ENCODE data around the gene ACRBP.

The ACRBP gene

GRCh38 chr12:6676962-6677361 lies 29.7 kb upstream of the ACRBP start:
- no peaks in the 10 kb centered on the region for H3K9me3 ChIP-seq (ENCODE audit: control insufficient read depth, low read length)
- no peak overlapping the region for H3K4me3 ChIP-seq (ENCODE audit: extremely low read depth, insufficient read depth, low read length, poor library complexity, severe bottlenecking)
- H3K4me1 ChIP-seq (ENCODE audit: control insufficient read depth, insufficient read depth, low read length, poor library complexity, severe bottlenecking): no peaks in the 10 kb centered on the region
- 93 to 97% methylated on average over 4 to 5 of the region's 5 CpGs for WGBS, 2 experiments (ENCODE audit: insufficient coverage in 2 of 2)
- peaks cover 100% of the 10 kb centered on the region for H3K36me3 ChIP-seq (ENCODE audit: control insufficient read depth, insufficient read depth, low read length)
- no peak overlapping the region for H3K27ac ChIP-seq (ENCODE audit: low read depth, low read length, severe bottlenecking)

GRCh38 chr12:6672143-6672542 lies 24.9 kb upstream of the ACRBP start:
- no peaks in the 10 kb centered on the region for H3K9me3 ChIP-seq (ENCODE audit: control insufficient read depth, low read length)
- H3K4me1 ChIP-seq (ENCODE audit: control insufficient read depth, insufficient read depth, low read length, poor library complexity, severe bottlenecking): no peaks in the 10 kb centered on the region
- 89 to 95% methylated on average over 2 of the region's 18 CpGs for WGBS, 2 experiments (ENCODE audit: insufficient coverage in 2 of 2)
- no peak overlapping the region for H3K27ac ChIP-seq (ENCODE audit: low read depth, low read length, severe bottlenecking)
- H3K4me3 ChIP-seq (ENCODE audit: extremely low read depth, insufficient read depth, low read length, poor library complexity, severe bottlenecking): no peak overlapping the region
- H3K36me3 ChIP-seq (ENCODE audit: control insufficient read depth, insufficient read depth, low read length): peaks cover 99% of the 10 kb centered on the region

- Histone ChIP-seq H3K36me3 (ENCODE audit: control insufficient read depth, insufficient read depth, low read length) (peaks cover 67% of the 10 kb centered on the region), H3K27ac (ENCODE audit: low read depth, low read length, severe bottlenecking) (no peak overlapping the region), H3K4me3 (ENCODE audit: extremely low read depth, insufficient read depth, low read length, poor library complexity, severe bottlenecking) (no peak overlapping the region), H3K4me1 (ENCODE audit: control insufficient read depth, insufficient read depth, low read length, poor library complexity, severe bottlenecking) (no peaks in the 10 kb centered on the region), H3K9me3 (ENCODE audit: control insufficient read depth, low read length) (no peaks in the 10 kb centered on the region)
- 96 to 97% methylated on average over 5 to 8 of the region's 8 CpGs for WGBS, 2 experiments (ENCODE audit: insufficient coverage in 2 of 2)
Observed at GRCh38 chr12:6667559-6668210, 20.5 kb upstream of the ACRBP start.

- H3K4me3 ChIP-seq (ENCODE audit: extremely low read depth, insufficient read depth, low read length, poor library complexity, severe bottlenecking): no peak overlapping the region
- H3K9me3 ChIP-seq (ENCODE audit: control insufficient read depth, low read length): no peaks in the 10 kb centered on the region
- no peak overlapping the region for H3K27ac ChIP-seq (ENCODE audit: low read depth, low read length, severe bottlenecking)
- H3K36me3 ChIP-seq (ENCODE audit: control insufficient read depth, insufficient read depth, low read length): peaks cover 52% of the 10 kb centered on the region
- peaks cover 6% of the 10 kb centered on the region for H3K4me1 ChIP-seq (ENCODE audit: control insufficient read depth, insufficient read depth, low read length, poor library complexity, severe bottlenecking)
- 100% methylated on average over 2 of the region's 2 CpGs for WGBS, 2 experiments (ENCODE audit: insufficient coverage in 2 of 2)
Observed at GRCh38 chr12:6666211-6666610, 19.0 kb upstream of the ACRBP start.

- Histone ChIP-seq H3K9me3 (ENCODE audit: control insufficient read depth, low read length) (no peaks in the 10 kb centered on the region), H3K27ac (ENCODE audit: low read depth, low read length, severe bottlenecking) (no peak overlapping the region), H3K4me1 (ENCODE audit: control insufficient read depth, insufficient read depth, low read length, poor library complexity, severe bottlenecking) (peaks cover 6% of the 10 kb centered on the region), H3K36me3 (ENCODE audit: control insufficient read depth, insufficient read depth, low read length) (peaks cover 39% of the 10 kb centered on the region), H3K4me3 (ENCODE audit: extremely low read depth, insufficient read depth, low read length, poor library complexity, severe bottlenecking) (no peak overlapping the region)
- 100% methylated on average over 1 of the region's 2 CpGs for WGBS, 2 experiments (ENCODE audit: insufficient coverage in 2 of 2)
Observed at GRCh38 chr12:6664902-6665301, 17.7 kb upstream of the ACRBP start.

- 0% methylated on average over 26 to 33 of the region's 37 CpGs for WGBS, 2 experiments (ENCODE audit: insufficient coverage in 2 of 2)
- peak within 1 kb of the TSS; percentile 94 for H3K27ac ChIP-seq (ENCODE audit: low read depth, low read length, severe bottlenecking)
Observed at GRCh38 chr12:6662906-6663742, 15.9 kb upstream of the ACRBP start, which contains the start of gene ING4. ING4 (minus strand) TSS chr12:6663119; CDS start chr12:6663101, 18 bp downstream.

GRCh38 chr12:6662602-6662905 lies 15.3 kb upstream of the ACRBP start:
- peak overlapping the region; percentile 94 for H3K27ac ChIP-seq (ENCODE audit: low read depth, low read length, severe bottlenecking)
- H3K4me1 ChIP-seq (ENCODE audit: control insufficient read depth, insufficient read depth, low read length, poor library complexity, severe bottlenecking): peaks cover 6% of the 10 kb centered on the region
- peaks cover 26% of the 10 kb centered on the region for H3K36me3 ChIP-seq (ENCODE audit: control insufficient read depth, insufficient read depth, low read length)
- H3K4me3 ChIP-seq (ENCODE audit: extremely low read depth, insufficient read depth, low read length, poor library complexity, severe bottlenecking): peak overlapping the region; percentile 92
- H3K9me3 ChIP-seq (ENCODE audit: control insufficient read depth, low read length): no peaks in the 10 kb centered on the region
- 0% methylated on average over 4 to 9 of the region's 10 CpGs for WGBS, 2 experiments (ENCODE audit: insufficient coverage in 2 of 2)

More at GRCh38 chr12:6662906-6663742, 15.9 kb upstream of the ACRBP start, which contains the start of gene ING4:
- no peaks in the 10 kb centered on the region for H3K9me3 ChIP-seq (ENCODE audit: control insufficient read depth, low read length)
- H3K4me1 ChIP-seq (ENCODE audit: control insufficient read depth, insufficient read depth, low read length, poor library complexity, severe bottlenecking): peaks cover 6% of the 10 kb centered on the region
- H3K36me3 ChIP-seq (ENCODE audit: control insufficient read depth, insufficient read depth, low read length): peaks cover 31% of the 10 kb centered on the region
- H3K4me3 ChIP-seq (ENCODE audit: extremely low read depth, insufficient read depth, low read length, poor library complexity, severe bottlenecking): peak within 1 kb of the TSS; percentile 92

- Histone ChIP-seq H3K27ac (ENCODE audit: low read depth, low read length, severe bottlenecking) (no peak overlapping the region), H3K4me1 (ENCODE audit: control insufficient read depth, insufficient read depth, low read length, poor library complexity, severe bottlenecking) (no peaks in the 10 kb centered on the region), H3K9me3 (ENCODE audit: control insufficient read depth, low read length) (no peaks in the 10 kb centered on the region), H3K36me3 (ENCODE audit: control insufficient read depth, insufficient read depth, low read length) (peaks cover 73% of the 10 kb centered on the region), H3K4me3 (ENCODE audit: extremely low read depth, insufficient read depth, low read length, poor library complexity, severe bottlenecking) (no peak overlapping the region)
- WGBS, 2 experiments (ENCODE audit: insufficient coverage in 2 of 2): 88 to 89% methylated on average over 4 to 5 of the region's 5 CpGs
Observed at GRCh38 chr12:6653987-6654386, 6.8 kb upstream of the ACRBP start.

- Histone ChIP-seq H3K4me3 (ENCODE audit: extremely low read depth, insufficient read depth, low read length, poor library complexity, severe bottlenecking) (no peak overlapping the region), H3K27ac (ENCODE audit: low read depth, low read length, severe bottlenecking) (no peak overlapping the region), H3K36me3 (ENCODE audit: control insufficient read depth, insufficient read depth, low read length) (peaks cover 72% of the 10 kb centered on the region), H3K4me1 (ENCODE audit: control insufficient read depth, insufficient read depth, low read length, poor library complexity, severe bottlenecking) (no peaks in the 10 kb centered on the region), H3K9me3 (ENCODE audit: control insufficient read depth, low read length) (no peaks in the 10 kb centered on the region)
- 90 to 100% methylated on average over 1 of the region's 1 CpG for WGBS, 2 experiments (ENCODE audit: insufficient coverage in 2 of 2)
Observed at GRCh38 chr12:6653342-6653741, 6.1 kb upstream of the ACRBP start.

GRCh38 chr12:6652391-6652790 lies 5.2 kb upstream of the ACRBP start:
- no peaks in the 10 kb centered on the region for H3K9me3 ChIP-seq (ENCODE audit: control insufficient read depth, low read length)
- no peak overlapping the region for H3K27ac ChIP-seq (ENCODE audit: low read depth, low read length, severe bottlenecking)
- 93 to 97% methylated on average over 8 to 11 of the region's 12 CpGs for WGBS, 2 experiments (ENCODE audit: insufficient coverage in 2 of 2)
- H3K4me1 ChIP-seq (ENCODE audit: control insufficient read depth, insufficient read depth, low read length, poor library complexity, severe bottlenecking): no peaks in the 10 kb centered on the region
- peaks cover 75% of the 10 kb centered on the region for H3K36me3 ChIP-seq (ENCODE audit: control insufficient read depth, insufficient read depth, low read length)
- H3K4me3 ChIP-seq (ENCODE audit: extremely low read depth, insufficient read depth, low read length, poor library complexity, severe bottlenecking): no peak overlapping the region

- Histone ChIP-seq H3K9me3 (ENCODE audit: control insufficient read depth, low read length) (no peaks in the 10 kb centered on the region), H3K4me3 (ENCODE audit: extremely low read depth, insufficient read depth, low read length, poor library complexity, severe bottlenecking) (no peak overlapping the region), H3K27ac (ENCODE audit: low read depth, low read length, severe bottlenecking) (no peak overlapping the region), H3K36me3 (ENCODE audit: control insufficient read depth, insufficient read depth, low read length) (peaks cover 65% of the 10 kb centered on the region), H3K4me1 (ENCODE audit: control insufficient read depth, insufficient read depth, low read length, poor library complexity, severe bottlenecking) (no peaks in the 10 kb centered on the region)
- WGBS, 2 experiments (ENCODE audit: insufficient coverage in 2 of 2): 100% methylated on average over 1 of the region's 8 CpGs
Observed at GRCh38 chr12:6650832-6651231, 3.6 kb upstream of the ACRBP start.
